ENCODE results near the gene FGR. TPM values are rescaled to one million over a fixed set of nuclear protein-coding genes. Genes with fewer than 3 reads are reported as not detected.

The FGR gene
- polyA plus RNA-seq, 5 donors: 3.0 to 4.9 (median 4.4) TPM

- DNase-seq: no peak
Observed at GRCh38 chr1:27569506-27570291, 65.3 kb downstream of the FGR start.

GRCh38 chr1:27569088-27569460 is 65.9 kb downstream of the FGR start:
- DNase-seq: no peak

- peak; percentile 90 to 92 for DNase-seq
Observed at GRCh38 chr1:27568300-27569087, 66.5 kb downstream of the FGR start.

- no peak for DNase-seq
Observed at GRCh38 chr1:27567971-27568299, 67.0 kb downstream of the FGR start.

DNA sequence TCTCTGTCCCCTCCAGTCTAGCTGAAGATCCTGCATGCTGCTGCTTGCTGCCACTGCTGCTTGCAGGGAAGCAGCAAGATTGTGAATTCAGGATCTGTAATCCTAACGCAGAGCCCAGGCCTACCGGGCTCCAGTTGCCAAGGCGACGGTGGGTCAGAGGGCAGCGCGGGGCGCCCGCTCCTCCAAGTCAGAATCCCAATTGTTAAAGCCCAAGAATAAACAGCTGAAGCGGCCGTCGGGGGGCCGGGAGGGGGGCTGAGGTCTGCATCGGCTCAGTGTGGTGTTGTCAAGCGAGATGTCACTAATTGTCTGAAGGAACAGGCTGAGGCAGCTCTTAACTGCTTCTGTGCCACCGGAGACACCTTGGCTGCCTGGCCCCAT is 67.8 kb downstream of the FGR start:
- DNase-seq: no peak

GRCh38 chr1:27566462-27567145 is 68.4 kb downstream of the FGR start:
- no peak for DNase-seq

GRCh38 chr1:27564710-27565649 is 70.0 kb downstream of the FGR start:
- DNase-seq: no peak

DNA sequence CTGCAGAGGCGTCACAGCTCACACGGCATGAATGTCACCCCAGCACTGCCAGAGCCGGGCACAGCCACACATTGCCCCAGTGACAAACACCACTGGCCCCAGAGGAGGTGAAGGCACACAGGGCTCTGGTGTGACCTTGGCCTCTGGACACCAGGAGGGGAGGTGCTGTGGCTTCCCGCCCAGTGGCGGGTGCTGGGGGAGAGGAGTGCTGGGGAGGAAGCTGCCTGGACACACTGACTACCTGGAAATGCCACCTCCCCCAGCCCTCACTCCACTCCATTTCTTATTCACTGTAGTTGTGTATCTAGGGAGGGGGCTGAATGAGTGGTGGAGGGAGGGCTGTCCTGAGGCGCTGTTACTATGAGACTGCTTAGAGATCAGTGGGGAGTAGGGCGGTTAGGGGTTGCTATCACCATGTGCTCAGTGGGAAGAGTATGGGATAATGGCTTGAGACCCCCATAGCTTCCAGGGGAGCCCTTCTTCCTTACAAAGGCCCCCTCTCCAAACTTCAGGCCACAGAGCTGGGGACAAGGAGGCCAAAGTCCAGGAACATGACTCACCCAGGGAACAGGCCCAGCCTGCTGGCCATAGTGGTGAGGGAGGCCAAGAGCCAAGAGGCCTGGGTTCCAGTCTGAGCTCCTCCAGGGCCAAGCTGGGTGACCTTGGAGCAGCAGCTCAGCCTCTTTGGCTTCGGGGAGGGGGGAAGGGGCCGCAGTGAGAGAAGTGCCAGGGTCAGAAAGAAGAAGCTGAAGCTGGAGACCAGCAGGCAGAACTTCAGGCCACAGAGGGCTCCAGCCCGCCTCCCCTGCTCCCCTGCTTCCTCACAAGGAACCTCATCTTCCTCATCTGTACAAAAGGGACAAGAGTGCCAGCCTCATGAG is 71.2 kb downstream of the FGR start:
- DNase-seq: no peak

- DNase-seq: no peak
Observed at GRCh38 chr1:27563341-27563590, 71.7 kb downstream of the FGR start.

DNA sequence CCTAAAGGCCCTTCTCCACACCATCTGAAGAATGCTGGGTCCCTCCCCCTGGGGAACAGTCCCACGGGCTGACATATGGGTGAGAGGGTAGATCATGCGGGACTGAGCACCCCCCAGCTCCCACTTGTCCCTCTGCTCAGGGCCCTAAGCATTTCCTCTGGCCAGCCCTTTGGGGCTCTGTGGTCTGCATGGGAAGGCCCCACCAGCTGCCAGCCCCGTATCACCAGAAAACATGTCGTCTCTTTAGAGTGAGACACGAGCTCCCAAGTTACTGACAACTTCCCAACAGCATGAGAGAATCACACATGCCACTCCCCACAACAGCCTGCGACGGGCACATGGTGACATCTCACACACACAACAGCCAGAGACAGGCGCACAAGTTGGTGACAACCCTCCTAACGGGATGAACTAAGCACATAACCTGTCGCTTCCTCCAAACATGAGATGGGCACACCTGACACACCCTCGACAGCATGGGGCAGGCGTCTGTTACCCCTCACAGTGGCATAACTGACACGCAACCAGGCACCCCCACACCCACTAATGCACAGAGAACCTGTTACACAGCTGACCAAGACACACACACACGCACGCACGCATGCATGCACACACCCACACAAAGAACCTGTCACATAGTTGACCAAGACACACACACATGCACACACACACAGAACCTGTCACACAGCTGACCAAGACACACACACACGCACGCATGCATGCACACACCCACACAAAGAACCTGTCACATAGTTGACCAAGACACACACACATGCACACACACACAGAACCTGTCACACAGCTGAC is 72.2 kb downstream of the FGR start:
- no peak for DNase-seq

Other genes with a start within 250 kb of the FGR start
- 1 to 10 TPM in 3 of 5 donors, under 1 TPM in 2; 0.59 to 1.7 (median 1.1) TPM for gene GPR3, start 242.6 kb downstream of the FGR start, polyA plus RNA-seq (ENCODE audit: insufficient read depth in 1 of 5, insufficient read length in 5 of 5, low replicate concordance in 1 of 5)
- gene WASF2, start 145.0 kb downstream of the FGR start, polyA plus RNA-seq (ENCODE audit: insufficient read depth in 1 of 5, insufficient read length in 5 of 5, low replicate concordance in 1 of 5): 100 to 1,000 TPM; 106 to 137 (median 126) TPM
- gene AHDC1, start 31.0 kb downstream of the FGR start, polyA plus RNA-seq (ENCODE audit: insufficient read depth in 1 of 5, insufficient read length in 5 of 5, low replicate concordance in 1 of 5): 10 to 100 TPM; 25.5 to 51.2 (median 47.9) TPM
- gene IFI6, start 37.0 kb upstream of the FGR start, polyA plus RNA-seq (ENCODE audit: insufficient read depth in 1 of 5, insufficient read length in 5 of 5, low replicate concordance in 1 of 5): 10 to 100 TPM; 25.0 to 40.3 (median 27.6) TPM
- 10 to 100 TPM; 13.3 to 18.6 (median 16.0) TPM for gene FAM76A, start 90.8 kb upstream of the FGR start, polyA plus RNA-seq (ENCODE audit: insufficient read depth in 1 of 5, insufficient read length in 5 of 5, low replicate concordance in 1 of 5)
- gene STX12, start 138.0 kb upstream of the FGR start, polyA plus RNA-seq (ENCODE audit: insufficient read depth in 1 of 5, insufficient read length in 5 of 5, low replicate concordance in 1 of 5): 10 to 100 TPM; 44.0 to 64.3 (median 55.4) TPM
- 10 to 100 TPM; 47.5 to 59.2 (median 51.2) TPM for gene PPP1R8, start 195.6 kb upstream of the FGR start, polyA plus RNA-seq (ENCODE audit: insufficient read depth in 1 of 5, insufficient read length in 5 of 5, low replicate concordance in 1 of 5)
- 1 to 10 TPM; 5.2 to 8.8 (median 6.1) TPM for gene THEMIS2, start 237.4 kb upstream of the FGR start, polyA plus RNA-seq (ENCODE audit: insufficient read depth in 1 of 5, insufficient read length in 5 of 5, low replicate concordance in 1 of 5)